H1 (cell line): Measurements from ENCODE around the gene NOLC1. TPM values are rescaled to one million over a fixed set of nuclear protein-coding genes. Genes with fewer than 3 reads are reported as not detected.

Source experiments
- CTCF ChIA-PET: fragments of 300-600 bp; sonication (Branson Sonifier 250); formaldehyde crosslinking; loops from one replicate; lab custom pipeline; 2021; ENCODE audit not compliant: partially characterized antibody; lab: Charles Lee
- POLR2A ChIA-PET: fragments of 300-600 bp; sonication (Branson Sonifier 250); formaldehyde crosslinking; loops from one replicate; lab custom pipeline; 2021; ENCODE audit warnings: inconsistent platforms; ENCODE audit not compliant: partially characterized antibody; lab: Charles Lee
- DNase-seq, 2 experiments: peaks; one replicate each; pipeline versions ENCODE4 v3.0.0 to v3.0.0-alpha.2; 2010 to 2022; ENCODE audit warnings: low spot score in 2 of 2, low read depth in 1 of 2, mixed read lengths in 1 of 2
- FAIRE-seq: peaks from 2 replicates; lab custom pipeline; 2011; peaks lifted over from hg19 to GRCh38; lab: Jason Lieb, UNC
- H2AFZ ChIP-seq: 2 replicates; pipeline ENCODE4 v1.8.1; 2012; ENCODE audit warnings: low read length, inconsistent platforms
- H2AK5ac ChIP-seq: 2 replicates; pipeline ENCODE4 v1.6.1; 2013; ENCODE audit warnings: low read depth, low read length
- H2BK120ac ChIP-seq: replicated peaks from 2 replicates; pipeline ENCODE3; 2013; ENCODE audit warnings: low read depth, low read length, inconsistent platforms
- H2BK12ac ChIP-seq: 2 replicates; pipeline ENCODE4 v1.6.1; 2013; ENCODE audit warnings: low read depth, low read length
- H2BK15ac ChIP-seq: 2 replicates; pipeline ENCODE4 v1.6.1; 2013; ENCODE audit warnings: low read length
- H2BK20ac ChIP-seq: 2 replicates; pipeline ENCODE4 v1.6.1; 2013; ENCODE audit warnings: low read length
- H2BK5ac ChIP-seq: 2 replicates; pipeline ENCODE4 v1.6.1; 2013; ENCODE audit warnings: low read depth, low read length
- H3K14ac ChIP-seq: 2 replicates; pipeline ENCODE4 v1.6.1; 2013; ENCODE audit warnings: inconsistent platforms; ENCODE audit not compliant: insufficient read length
- H3K18ac ChIP-seq: 2 replicates; pipeline ENCODE4 v1.6.1; 2013; ENCODE audit warnings: low read length; ENCODE audit errors: extremely low read depth
- H3K23ac ChIP-seq: 2 replicates; pipeline ENCODE4 v1.6.1; 2013; ENCODE audit warnings: inconsistent platforms; ENCODE audit not compliant: insufficient read length
- H3K23me2 ChIP-seq: 2 replicates; pipeline ENCODE4 v1.6.1; 2013; ENCODE audit warnings: low read depth, low read length
- H3K27ac ChIP-seq: 2 replicates; pipeline ENCODE4 v1.6.1; 2011; ENCODE audit warnings: low read depth, low read length, inconsistent platforms
- H3K27me3 ChIP-seq, 4 experiments: replicated peaks in 1 of 4; 1 replicate in 1 of 4; 2 replicates in 3 of 4; pipeline versions ENCODE4 v1.6.1 to v1.8.1; 2011 to 2013; ENCODE audit warnings: low read length in 3 of 4, mild to moderate bottlenecking in 3 of 4, inconsistent platforms in 2 of 4, mixed read lengths in 2 of 4, moderate library complexity in 1 of 4; ENCODE audit not compliant: control insufficient read depth in 3 of 4, insufficient read depth in 3 of 4; ENCODE audit errors: extremely low read depth in 1 of 4
- H3K36me3 ChIP-seq, 4 experiments: 2 replicates each; pipeline versions ENCODE4 v1.6.1 to v1.8.1; 2011 to 2013; ENCODE audit warnings: mild to moderate bottlenecking in 4 of 4, low read length in 3 of 4, moderate library complexity in 2 of 4, control low read depth in 1 of 4, inconsistent platforms in 1 of 4; ENCODE audit not compliant: insufficient read depth in 4 of 4, control insufficient read depth in 2 of 4
- H3K4ac ChIP-seq: replicated peaks from 2 replicates; pipeline ENCODE3; 2013; ENCODE audit warnings: low read length, low read depth, mixed read lengths, inconsistent platforms; ENCODE audit not compliant: insufficient read length
- H3K4me1 ChIP-seq, 4 experiments: replicated peaks in 1 of 4; 1 replicate in 1 of 4; 2 replicates in 3 of 4; pipeline versions ENCODE4 v1.6.1 to v1.8.1; 2011 to 2013; ENCODE audit warnings: low read length in 3 of 4, inconsistent platforms in 2 of 4, mixed read lengths in 1 of 4; ENCODE audit not compliant: insufficient read depth in 4 of 4, control insufficient read depth in 3 of 4
- H3K4me2 ChIP-seq, 2 experiments: 2 replicates each; pipeline versions ENCODE4 v1.6.1 to v1.8.1; 2011 to 2013; ENCODE audit warnings: low read depth in 2 of 2, low read length in 2 of 2, control low read depth in 1 of 2, inconsistent platforms in 1 of 2, mild to moderate bottlenecking in 1 of 2; ENCODE audit not compliant: insufficient read depth in 1 of 2
- H3K4me3 ChIP-seq, 4 experiments: fragments of 200-600, 300-600 bp in 1 of 4; sonication (generic), shearing (Covaris generic), sonication (Bioruptor Twin) in 1 of 4; 2 replicates each; pipeline versions ENCODE4 v1.5.1 to v1.8.1; 2011 to 2016; ENCODE audit warnings: low read length in 4 of 4, low read depth in 3 of 4, control low read depth in 2 of 4, inconsistent platforms in 2 of 4, mild to moderate bottlenecking in 2 of 4, mixed read lengths in 1 of 4, moderate library complexity in 1 of 4; ENCODE audit not compliant: insufficient read depth in 2 of 4; ENCODE audit errors: extremely low read depth in 1 of 4
- H3K56ac ChIP-seq: replicated peaks from 2 replicates; pipeline ENCODE3; 2013; ENCODE audit warnings: low read depth, mild to moderate bottlenecking, mixed read lengths, low read length, inconsistent platforms; ENCODE audit not compliant: insufficient read length
- H3K79me1 ChIP-seq: 2 replicates; pipeline ENCODE4 v1.6.1; 2013; ENCODE audit warnings: low read depth, low read length, control low read depth
- H3K79me2 ChIP-seq, 2 experiments: 2 replicates each; pipeline versions ENCODE4 v1.6.1 to v1.8.1; 2012 to 2013; ENCODE audit warnings: low read length in 2 of 2, mild to moderate bottlenecking in 2 of 2, inconsistent platforms in 1 of 2; ENCODE audit not compliant: insufficient read depth in 2 of 2, control insufficient read depth in 1 of 2
- H3K9ac ChIP-seq, 4 experiments: replicated peaks in 1 of 4; 1 replicate in 1 of 4; 2 replicates in 3 of 4; pipeline versions ENCODE4 v1.6.1 to v1.8.1; 2011 to 2013; ENCODE audit warnings: low read depth in 3 of 4, low read length in 3 of 4, control low read depth in 2 of 4, mild to moderate bottlenecking in 2 of 4, moderate library complexity in 2 of 4, inconsistent platforms in 1 of 4; ENCODE audit errors: extremely low read depth in 1 of 4
- H3K9me3 ChIP-seq, 2 experiments: 2 replicates each; pipeline versions ENCODE4 v1.6.1 to v1.8.1; 2012 to 2013; ENCODE audit warnings: mild to moderate bottlenecking in 2 of 2, moderate library complexity in 2 of 2, control low read depth in 1 of 2, inconsistent platforms in 1 of 2, low read depth in 1 of 2, low read length in 1 of 2, mixed read lengths in 1 of 2; ENCODE audit not compliant: insufficient read depth in 2 of 2
- H4K20me1 ChIP-seq, 2 experiments: replicated peaks in 1 of 2; 2 replicates each; pipeline versions ENCODE3 to v1.8.1; 2011 to 2013; ENCODE audit warnings: inconsistent platforms in 2 of 2, low read length in 2 of 2, mild to moderate bottlenecking in 1 of 2; ENCODE audit not compliant: insufficient read depth in 2 of 2, control insufficient read depth in 1 of 2
- H4K5ac ChIP-seq: 2 replicates; pipeline ENCODE4 v1.6.1; 2013; ENCODE audit warnings: low read length, low read depth, mixed read lengths, inconsistent platforms; ENCODE audit not compliant: insufficient read length
- H4K8ac ChIP-seq: 2 replicates; pipeline ENCODE4 v1.8.0; 2013; ENCODE audit warnings: mild to moderate bottlenecking, moderate library complexity, low read length, inconsistent platforms; ENCODE audit not compliant: insufficient read depth; ENCODE audit errors: extremely low read depth
- H4K91ac ChIP-seq: replicated peaks from 2 replicates; pipeline ENCODE3; 2013; ENCODE audit warnings: low read length, mixed read lengths, inconsistent platforms; ENCODE audit not compliant: insufficient read length
- CHD1 ChIP-seq: IDR thresholded peaks from 2 replicates; pipeline ENCODE4 v1.6.1; 2012; ENCODE audit warnings: low read depth, low read length, improper control_type of control experiment
- CHD2 ChIP-seq: IDR thresholded peaks from 2 replicates; pipeline ENCODE4 v1.6.1; 2012; ENCODE audit warnings: low read length, improper control_type of control experiment
- CTBP2 ChIP-seq: IDR thresholded peaks from 2 replicates; pipeline ENCODE4 v1.7.0; 2011; ENCODE audit warnings: borderline replicate concordance, mild to moderate bottlenecking, moderate library complexity, mixed read lengths, low read length; ENCODE audit not compliant: insufficient read depth, insufficient read length
- EP300 ChIP-seq, 2 experiments: IDR thresholded peaks; 1 replicate in 1 of 2; 2 replicates in 1 of 2; pipeline ENCODE4 v1.6.1; 2011 to 2012; ENCODE audit warnings: low read depth in 2 of 2, low read length in 2 of 2, mild to moderate bottlenecking in 2 of 2, borderline replicate concordance in 1 of 2, inconsistent platforms in 1 of 2, moderate library complexity in 1 of 2
- HDAC6 ChIP-seq: IDR thresholded peaks from one replicate; pipeline ENCODE4 v1.7.1; 2012; ENCODE audit warnings: low read depth, mild to moderate bottlenecking, inconsistent platforms, low read length, moderate library complexity
- KDM4A ChIP-seq: IDR thresholded peaks from one replicate; pipeline ENCODE4 v1.7.1; 2012; ENCODE audit warnings: low read depth, mild to moderate bottlenecking, moderate library complexity, low read length, inconsistent platforms; ENCODE audit not compliant: severe bottlenecking
- POLR2A ChIP-seq, 2 experiments: IDR thresholded peaks; 1 replicate in 1 of 2; 2 replicates in 1 of 2; pipeline ENCODE4 v1.6.1; 2011; ENCODE audit warnings: low read depth in 2 of 2, low read length in 2 of 2, mild to moderate bottlenecking in 2 of 2; ENCODE audit errors: control extremely low read depth in 1 of 2
- RBBP5 ChIP-seq: IDR thresholded peaks from 2 replicates; pipeline ENCODE4 v1.7.1; 2012; ENCODE audit warnings: low read depth, mild to moderate bottlenecking, inconsistent platforms, low read length, moderate library complexity, borderline replicate concordance
- RXRA ChIP-seq: IDR thresholded peaks from 2 replicates; pipeline ENCODE4 v1.6.1; 2011; ENCODE audit warnings: low read depth, mild to moderate bottlenecking, low read length, moderate library complexity; ENCODE audit not compliant: insufficient read depth
- TAF1 ChIP-seq: IDR thresholded peaks from 2 replicates; pipeline ENCODE4 v1.6.1; 2011; ENCODE audit warnings: mild to moderate bottlenecking, low read depth, low read length
- TBP ChIP-seq: IDR thresholded peaks from 2 replicates; pipeline ENCODE4 v1.6.1; 2011; ENCODE audit warnings: low read depth, low read length, improper control_type of control experiment
- WGBS, 2 experiments: shearing (Covaris generic) in 1 of 2; methylation state at CpG; one replicate each; pipeline versions ENCODE4 v1.1.6 to v1.1.7; 2013 to 2015; ENCODE audit warnings: low lambda C conversion rate in 2 of 2, mixed read lengths in 2 of 2, inconsistent platforms in 1 of 2, low coverage in 1 of 2, missing lambda C conversion rate in 1 of 2; ENCODE audit not compliant: insufficient replicate concordance in 2 of 2, insufficient coverage in 1 of 2, insufficient read length in 1 of 2; ENCODE audit errors: extremely low coverage in 1 of 2, missing lambda C conversion rate in 1 of 2; 5-methylcytosine and 5-hydroxymethylcytosine counted together
- polyA plus RNA-seq, 7 experiments: library from polyadenylated mRNA; depleted of rRNA in 3 of 7; stranded (reverse) in 5 of 7; unstranded in 2 of 7; fragments of >200 nt in 5 of 7; fragments of 200-250 nt in 2 of 7; gene quantifications; 1 replicate in 5 of 7; 2 replicates in 1 of 7; 4 replicates in 1 of 7; pipeline versions ENCODE4 v1.2.1 to v1.2.3, GENCODE V29; 2011 to 2013; ENCODE audit warnings: missing spikeins in 2 of 7, mixed read lengths in 2 of 7
- total RNA-seq: library from RNA; stranded (reverse); fragmentation: NEBNext Ultra II Directional; extraction: Animal tissue kit (Norgen Biotek cat#: 25700); gene quantifications from 2 replicates; pipeline ENCODE4 v1.2.1, GENCODE V29; 2021

Gene NOLC1
- total and polyA plus RNA-seq, 2 of the 8 experiments (the other 6 are each of a cell fraction or from before 2014, with no cell fraction given) = 86.3 to 191 TPM

- Histone ChIP-seq H3K18ac (peak overlapping the region; percentile 89), H2AFZ (no peak overlapping the region), H2BK120ac (peak overlapping the region; percentile 34), H2BK20ac (peak overlapping the region; percentile 64; the same call in 1 of the 2 replicates), H3K4ac (peak overlapping the region; percentile 3), H3K79me1 (peaks cover 3% of the 10 kb centered on the region; the same call in 1 of the 2 replicates), H3K56ac (peak overlapping the region; percentile 92), H3K27ac (peak overlapping the region; percentile 85), H3K4me3 (peak overlapping the region; percentile 80 to 93 (median 84)), H3K23me2 (peaks cover 21% of the 10 kb centered on the region), H3K14ac (no peak overlapping the region), H3K36me3 (no peaks in the 10 kb centered on the region), H3K23ac (no peak overlapping the region), H2AK5ac (no peak overlapping the region; the same call in 1 of the 2 replicates), H2BK12ac (peak overlapping the region; percentile 94), H3K9me3 (no peaks in the 10 kb centered on the region), H4K20me1 (peaks cover 0 to 3% of the 10 kb centered on the region in 2 experiments), H3K4me2 (peak overlapping the region; percentile 65 to 94), H4K5ac (peak overlapping the region; percentile 81), H3K4me1 (peaks cover 22 to 42% (median 28%) of the 10 kb centered on the region in 4 experiments), H3K27me3 (no peaks in the 10 kb centered on the region), H4K91ac (peak overlapping the region; percentile 89), H2BK15ac (0 out of 2 replicates have a peak overlapping the region, but pooled peaks have one; percentile 68), H3K79me2 (peaks cover 8 to 33% of the 10 kb centered on the region in 2 experiments), H3K9ac (peak overlapping the region in 3 of 4 experiments; percentile 75 to 84 (median 76); a peak in 6 of 7 replicates), H4K8ac (peak overlapping the region; percentile 76; the same call in 1 of the 2 replicates), H2BK5ac (peak overlapping the region; percentile 98)
- FAIRE-seq (peak; percentile 85), DNase-seq (peak; percentile 89 to 91)
- ChIA-PET CTCF (interaction anchor here (0.7 to 4.5 kb wide), 5 partner anchors 10 to 47 kb away, joined by 3 to 28 read pairs (median 10); partner anchors contain the start of gene PPRC1), POLR2A (interaction anchor here (0.6 to 4.0 kb wide), 17 partner anchors 7 to 523 kb away, joined by 3 to 37 read pairs (median 4); partner anchors contain the start of genes NOLC1, OGA, PPRC1 and TRIM8)
- WGBS, 2 experiments = 1% methylated on average over 15 of the region's 15 CpGs; no CpG with 5 or more reads in 1 of the 2 experiments
- TF ChIP-seq TBP (peak; percentile 25), POLR2A (IDR thresholded peaks at IDR 0.05; ENCODE audit: control extremely low read depth in 1 of 2, low read depth in 2 of 2, low read length in 2 of 2) (peak; percentile 8 to 44; a peak in 2 of 3 replicates), CHD1 (no peak), HDAC6 (no peak), CTBP2 (peak; percentile 85), TAF1 (0 out of 2 replicates have a peak, but pooled peaks have one; percentile 12), KDM4A (peak; percentile 13), CHD2 (peak; percentile 40; the same call in 1 of the 2 replicates), RXRA (no peak), EP300 (IDR thresholded peaks at IDR 0.05; ENCODE audit: borderline replicate concordance in 1 of 2, low read depth in 2 of 2, low read length in 2 of 2) (no peak), RBBP5 (peak; percentile 58; the same call in 1 of the 2 replicates)
Measured at GRCh38 chr10:102120991-102121738, 31.0 kb upstream of the NOLC1 start.
